GM12878 (cell line): Measurements from ENCODE around the gene ATXN2. TPM values are rescaled to one million over a fixed set of nuclear protein-coding genes. Genes with fewer than 3 reads are reported as not detected.

ENCODE experiments used
- ATAC-seq: fragments of 200-7000 bp; cut with Tn5 transposase; 3 replicates; pipeline ENCODE4 v1.9.1; 2020; ENCODE audit warnings: mild to moderate bottlenecking, moderate library complexity
- BruUV-seq: library from RNA; stranded (reverse); fragments of 400-500 nt; replicated peaks from 2 replicates; lab custom pipeline; 2021; lab: Mats Ljungman, UMichigan
- CTCF ChIA-PET: fragments of 300-600 bp; sonication (Branson Sonifier 250); formaldehyde crosslinking; extraction: SDS; loops from one replicate; lab custom pipeline; 2021; ENCODE audit warnings: inconsistent platforms; lab: Yijun Ruan, JAX
- POLR2A ChIA-PET: fragments of 350-600 bp; formaldehyde crosslinking; extraction: SDS; loops from one replicate; lab custom pipeline; 2021; ENCODE audit warnings: inconsistent platforms; lab: Charles Lee
- RAD21 ChIA-PET: fragments of 300-600 bp; sonication (Branson Sonifier 250); formaldehyde crosslinking; loops from one replicate; lab custom pipeline; 2023; ENCODE audit warnings: antibody characterized with exemption; ENCODE audit not compliant: unreplicated experiment; lab: Charles Lee
- SMC1A ChIA-PET: fragments of 300-600 bp; sonication (Branson Sonifier 250); formaldehyde crosslinking; loops from one replicate; lab custom pipeline; 2023; ENCODE audit not compliant: unreplicated experiment, uncharacterized antibody; lab: Charles Lee
- DNase-seq: peaks from one replicate; pipeline ENCODE4 v3.0.0-alpha.2; 2011; ENCODE audit warnings: low read depth, low spot score
- FAIRE-seq: peaks from 3 replicates; lab custom pipeline; 2011; peaks lifted over from hg19 to GRCh38; lab: Jason Lieb, UNC
- H2AFZ ChIP-seq: 2 replicates; pipeline ENCODE4 v1.6.0; 2011; ENCODE audit warnings: low read depth, low read length, control low read depth; ENCODE audit not compliant: control insufficient read depth
- H3K27ac ChIP-seq: 2 replicates; pipeline ENCODE4 v1.5.1; 2011; ENCODE audit warnings: control low read depth; ENCODE audit not compliant: control insufficient read depth, insufficient read depth
- H3K27me3 ChIP-seq, 2 experiments: replicated peaks in 1 of 2; 2 replicates each; pipeline versions ENCODE4 v1.6.0 to v1.6.1; 2011; ENCODE audit warnings: low read length in 1 of 2; ENCODE audit not compliant: control insufficient read depth in 2 of 2, insufficient read depth in 2 of 2
- H3K36me3 ChIP-seq, 2 experiments: 2 replicates each; pipeline ENCODE4 v1.5.1; 2011; ENCODE audit warnings: low read length in 1 of 2; ENCODE audit not compliant: control insufficient read depth in 2 of 2, insufficient read depth in 2 of 2
- H3K4me1 ChIP-seq: 2 replicates; pipeline ENCODE4 v1.6.1; 2011; ENCODE audit warnings: mild to moderate bottlenecking, low read length, moderate library complexity, mixed read lengths; ENCODE audit not compliant: control insufficient read depth, insufficient read depth
- H3K4me2 ChIP-seq: 2 replicates; pipeline ENCODE4 v1.6.0; 2011; ENCODE audit warnings: control low read depth; ENCODE audit not compliant: control insufficient read depth, insufficient read depth
- H3K4me3 ChIP-seq: fragments of 200-600 bp; sonication (generic); 2 replicates; pipeline ENCODE4 v1.5.1; 2016
- H3K79me2 ChIP-seq: 2 replicates; pipeline ENCODE4 v1.6.0; 2011; ENCODE audit warnings: low read length; ENCODE audit not compliant: control insufficient read depth, insufficient read depth
- H3K9ac ChIP-seq: 2 replicates; pipeline ENCODE4 v1.8.0; 2011; ENCODE audit warnings: low read length, control low read depth, mixed read lengths; ENCODE audit not compliant: control insufficient read depth, insufficient read depth
- H3K9me3 ChIP-seq: replicated peaks from 3 replicates; pipeline ENCODE4 v1.5.1; 2011; ENCODE audit warnings: mild to moderate bottlenecking, low read length; ENCODE audit not compliant: control insufficient read depth, insufficient read depth
- H4K20me1 ChIP-seq: 2 replicates; pipeline ENCODE4 v1.6.0; 2011; ENCODE audit not compliant: control insufficient read depth, insufficient read depth
- ATF7 ChIP-seq: fragments of 450-650 bp; IDR thresholded peaks from 2 replicates; pipeline ENCODE4 v1.6.1; 2016; ENCODE audit warnings: low read depth, mild to moderate bottlenecking
- EP300 ChIP-seq, 2 experiments: fragments of 150-350 bp in 1 of 2; IDR thresholded peaks; 2 replicates each; pipeline ENCODE4 v1.6.1; 2011 to 2012; ENCODE audit warnings: low read depth in 2 of 2, low read length in 2 of 2, borderline replicate concordance in 1 of 2, improper control_type of control experiment in 1 of 2, inconsistent platforms in 1 of 2; ENCODE audit not compliant: control insufficient read depth in 1 of 2
- ETV6 ChIP-seq, 2 experiments: fragments of 450-650 bp in 1 of 2; IDR thresholded peaks in 1 of 2; conservative IDR thresholded peaks in 1 of 2; 2 replicates each; pipeline ENCODE4 v1.6.1; 2014; ENCODE audit warnings: antibody characterized with exemption in 1 of 2, borderline replicate concordance in 1 of 2, low read depth in 1 of 2, mild to moderate bottlenecking in 1 of 2, moderate library complexity in 1 of 2
- KDM1A ChIP-seq: fragments of 200-600 bp; sonication (generic); IDR thresholded peaks from 2 replicates; pipeline ENCODE4 v1.6.1; 2016; ENCODE audit warnings: borderline replicate concordance
- LARP7 ChIP-seq: fragments of 450-650 bp; IDR thresholded peaks from 2 replicates; pipeline ENCODE4 v1.6.1; 2017; ENCODE audit warnings: mild to moderate bottlenecking
- NFYA ChIP-seq: IDR thresholded peaks from 2 replicates; pipeline ENCODE4 v1.6.1; 2011; ENCODE audit warnings: low read depth, mild to moderate bottlenecking, low read length, improper control_type of control experiment, borderline replicate concordance
- NR2C1 ChIP-seq: fragments of 450-650 bp; IDR thresholded peaks from 2 replicates; pipeline ENCODE4 v1.6.1; 2017; ENCODE audit warnings: antibody characterized with exemption, mild to moderate bottlenecking, moderate library complexity
- PAX8 ChIP-seq: fragments of 450-650 bp; IDR thresholded peaks from 2 replicates; pipeline ENCODE4 v1.6.1; 2017; ENCODE audit warnings: mild to moderate bottlenecking, moderate library complexity
- POU2F2 ChIP-seq: IDR thresholded peaks from 3 replicates; pipeline ENCODE4 v1.6.1; 2011; ENCODE audit warnings: low read depth, mild to moderate bottlenecking, low read length, borderline replicate concordance
- SIN3A ChIP-seq: IDR thresholded peaks from 2 replicates; pipeline ENCODE4 v1.6.1; 2012; ENCODE audit warnings: low read depth, low read length, improper control_type of control experiment
- SUZ12 ChIP-seq: fragments of 200-600 bp; sonication (generic); IDR thresholded peaks from one replicate; pipeline ENCODE4 v1.6.1; 2018; ENCODE audit warnings: antibody characterized with exemption, mild to moderate bottlenecking; ENCODE audit not compliant: unreplicated experiment
- TCF12 ChIP-seq: IDR thresholded peaks from 2 replicates; pipeline ENCODE4 v1.6.1; 2011; ENCODE audit warnings: low read depth, mild to moderate bottlenecking, low read length
- YBX1 ChIP-seq: fragments of 450-650 bp; IDR thresholded peaks from 2 replicates; pipeline ENCODE4 v1.6.1; 2016; ENCODE audit warnings: antibody characterized with exemption
- ZNF622 ChIP-seq: fragments of 450-650 bp; IDR thresholded peaks from 2 replicates; pipeline ENCODE4 v1.6.1; 2017; ENCODE audit warnings: mild to moderate bottlenecking, inconsistent platforms
- WGBS: methylation state at CpG from one replicate; pipeline ENCODE4 v1.1.6; 2016; ENCODE audit warnings: low lambda C conversion rate; ENCODE audit not compliant: insufficient replicate concordance, insufficient coverage; ENCODE audit errors: missing lambda C conversion rate; 5-methylcytosine and 5-hydroxymethylcytosine counted together
- in situ Hi-C: fragments of 300-500 bp; cut with MboI; formaldehyde crosslinking; loops from 9 replicates; pipeline ENCODE4 v1.14.3; 2018; ENCODE audit warnings: mixed read lengths
- intact Hi-C: fragments of 100-400 bp; cut with micrococcal nuclease; formaldehyde crosslinking; loops from one replicate; pipeline ENCODE4 v1.14.2; 2022; ENCODE audit not compliant: unreplicated experiment
- polyA plus RNA-seq, 11 experiments: library from polyadenylated mRNA; depleted of rRNA in 4 of 11; unstranded in 6 of 11; stranded (reverse) in 5 of 11; fragments of >200 nt; fragmentation: Nextera tagmentation in 4 of 11; fragmentation: Illumina TruSeq in 1 of 11; extraction: Ambion mirVana in 4 of 11; extraction: Trizol in 1 of 11; gene quantifications; 1 replicate in 1 of 11; 2 replicates in 10 of 11; pipeline versions ENCODE4 v1.2.1 to v1.2.3, GENCODE V29; 2011 to 2016; ENCODE audit warnings: inconsistent platforms in 2 of 11, missing spikeins in 2 of 11, low read depth in 1 of 11
- total RNA-seq, 4 experiments: library from RNA; depleted of rRNA in 3 of 4; stranded (reverse); fragments of >200 nt in 3 of 4; fragmentation: Illumina TruSeq in 1 of 4; extraction: Trizol in 1 of 4; gene quantifications; 2 replicates each; pipeline versions ENCODE4 v1.2.1 to v1.2.3, GENCODE V29; 2013 to 2021
- TF ChIP-seq, protein P1 (sequence below): fragments of 450-650 bp; IDR thresholded peaks from 2 replicates; pipeline ENCODE4 v1.6.1; 2017; ENCODE audit warnings: low read depth, mild to moderate bottlenecking, moderate library complexity
- TF ChIP-seq, protein P2 (sequence below): fragments of 150-350 bp; IDR thresholded peaks from 2 replicates; pipeline ENCODE4 v1.6.1; 2014; ENCODE audit warnings: mild to moderate bottlenecking, low read depth, low read length

Gene ATXN2
- total and polyA plus RNA-seq, 10 of the 15 experiments (the other 5 are each of a cell fraction or from before 2014, with no cell fraction given) = 8.8 to 31.5 (median 19.0) TPM

DNA sequence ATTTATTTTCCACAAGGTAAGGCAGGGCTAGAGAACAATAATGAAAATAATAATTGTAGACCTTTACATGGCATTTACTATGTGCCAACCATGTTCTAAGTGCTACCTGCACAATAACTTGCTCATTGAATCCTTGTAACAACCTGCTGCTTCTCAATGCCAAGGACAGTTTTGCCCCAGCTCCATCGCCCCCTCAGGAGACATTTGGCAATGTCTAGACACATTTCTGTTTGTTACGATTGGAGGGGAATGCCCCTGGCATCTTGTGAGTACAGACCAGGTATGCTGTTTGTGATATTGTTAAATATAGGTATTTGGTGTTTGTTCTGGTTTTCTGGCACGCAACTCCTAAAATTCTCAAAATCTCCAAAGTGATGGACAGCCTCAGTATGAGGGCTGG, 8.1 kb upstream of the ATXN2 start:
- H4K20me1 ChIP-seq = no peaks in the 10 kb centered on the region
- no peak overlapping the region for H3K4me3 ChIP-seq
- RAD21 ChIA-PET = no interaction called here
- no peak for FAIRE-seq
- POLR2A ChIA-PET = no interaction called here
- H3K27me3 ChIP-seq = no peaks in the 10 kb centered on the region
- intact Hi-C loops = no loop called here
- no peak for DNase-seq
- in situ Hi-C loops = no loop called here
- BruUV-seq = no TSS peak
- WGBS = 19% methylated on average over 3 of the region's 3 CpGs
- H3K27ac ChIP-seq = no peak overlapping the region
- no peaks in the 10 kb centered on the region for H3K79me2 ChIP-seq
- H3K9ac ChIP-seq = no peak overlapping the region
- CTCF ChIA-PET = no interaction called here
- no peaks in the 10 kb centered on the region for H3K9me3 ChIP-seq
- ATAC-seq = peak; percentile 58; the same call in 2 of the 3 replicates
- TF ChIP-seq ATF7 = no peak
- no peak for TF ChIP-seq SIN3A
- no peak overlapping the region for H2AFZ ChIP-seq
- SMC1A ChIA-PET = interaction anchor here (1.8 kb wide), 1 partner anchor 12 kb away, joined by 4 read pairs; no protein-coding TSS in a partner anchor
- H3K4me2 ChIP-seq = no peak overlapping the region
- H3K4me1 ChIP-seq = no peaks in the 10 kb centered on the region
- no peaks in the 10 kb centered on the region for H3K36me3 ChIP-seq

DNA sequence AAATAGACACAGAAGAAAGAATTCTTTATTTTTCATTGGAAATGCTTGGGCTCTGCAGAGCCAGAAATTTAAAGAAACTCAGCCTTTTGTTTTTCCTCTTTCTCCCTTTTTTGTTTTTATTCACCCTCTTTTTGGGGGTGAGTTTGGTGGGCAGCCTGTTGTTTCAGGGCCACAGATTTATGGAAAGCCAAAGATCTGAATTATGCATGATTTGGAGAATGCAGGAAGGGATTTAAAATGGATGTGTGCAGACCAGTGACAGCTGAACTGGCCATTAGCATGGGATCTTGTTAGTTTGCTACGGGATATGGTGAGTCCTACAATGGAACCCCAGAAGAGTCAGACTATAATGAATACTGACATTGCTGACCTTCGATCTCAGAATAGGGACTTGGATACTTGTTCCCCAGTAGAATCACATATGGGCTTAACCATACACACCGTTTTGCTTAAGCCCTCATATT, 7.7 kb upstream of the ATXN2 start:
- H4K20me1 ChIP-seq = no peaks in the 10 kb centered on the region
- H3K4me3 ChIP-seq = no peak overlapping the region
- in situ Hi-C loops (no loop called here), intact Hi-C loops (no loop called here)
- no peak overlapping the region for H3K27ac ChIP-seq
- H3K36me3 ChIP-seq = no peaks in the 10 kb centered on the region
- SMC1A ChIA-PET = interaction anchor here (1.8 kb wide), 1 partner anchor 12 kb away, joined by 4 read pairs; no protein-coding TSS in a partner anchor
- no peaks in the 10 kb centered on the region for H3K79me2 ChIP-seq
- no peak overlapping the region for H2AFZ ChIP-seq
- POLR2A ChIA-PET = no interaction called here
- ATAC-seq = no peak
- RAD21 ChIA-PET = no interaction called here
- no peaks in the 10 kb centered on the region for H3K4me1 ChIP-seq
- H3K4me2 ChIP-seq = no peak overlapping the region
- no peaks in the 10 kb centered on the region for H3K27me3 ChIP-seq
- 93% methylated on average over 3 of the region's 3 CpGs for WGBS
- BruUV-seq = no TSS peak
- no peak for DNase-seq
- H3K9me3 ChIP-seq = no peaks in the 10 kb centered on the region
- no peak overlapping the region for H3K9ac ChIP-seq
- FAIRE-seq = peak; percentile 7
- CTCF ChIA-PET = no interaction called here
- TF ChIP-seq ZNF622 (no peak), NFYA (no peak), LARP7 (no peak), KDM1A (no peak), TCF12 (no peak), ETV6 (conservative IDR thresholded peaks at IDR 0.05 in 1 of 2, IDR thresholded peaks at IDR 0.05 in 1 of 2; ENCODE audit: borderline replicate concordance in 1 of 2, low read depth in 1 of 2) (no peak), EP300 (IDR thresholded peaks at IDR 0.05; ENCODE audit: borderline replicate concordance in 1 of 2, control insufficient read depth in 1 of 2, low read depth in 2 of 2, low read length in 2 of 2) (no peak), PAX8 (no peak), YBX1 (no peak), NR2C1 (no peak), POU2F2 (no peak), SUZ12 (no peak)
- TF ChIP-seq, protein P1, sequence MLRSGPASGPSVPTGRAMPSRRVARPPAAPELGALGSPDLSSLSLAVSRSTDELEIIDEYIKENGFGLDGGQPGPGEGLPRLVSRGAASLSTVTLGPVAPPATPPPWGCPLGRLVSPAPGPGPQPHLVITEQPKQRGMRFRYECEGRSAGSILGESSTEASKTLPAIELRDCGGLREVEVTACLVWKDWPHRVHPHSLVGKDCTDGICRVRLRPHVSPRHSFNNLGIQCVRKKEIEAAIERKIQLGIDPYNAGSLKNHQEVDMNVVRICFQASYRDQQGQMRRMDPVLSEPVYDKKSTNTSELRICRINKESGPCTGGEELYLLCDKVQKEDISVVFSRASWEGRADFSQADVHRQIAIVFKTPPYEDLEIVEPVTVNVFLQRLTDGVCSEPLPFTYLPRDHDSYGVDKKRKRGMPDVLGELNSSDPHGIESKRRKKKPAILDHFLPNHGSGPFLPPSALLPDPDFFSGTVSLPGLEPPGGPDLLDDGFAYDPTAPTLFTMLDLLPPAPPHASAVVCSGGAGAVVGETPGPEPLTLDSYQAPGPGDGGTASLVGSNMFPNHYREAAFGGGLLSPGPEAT = no peak
- TF ChIP-seq, protein P2, sequence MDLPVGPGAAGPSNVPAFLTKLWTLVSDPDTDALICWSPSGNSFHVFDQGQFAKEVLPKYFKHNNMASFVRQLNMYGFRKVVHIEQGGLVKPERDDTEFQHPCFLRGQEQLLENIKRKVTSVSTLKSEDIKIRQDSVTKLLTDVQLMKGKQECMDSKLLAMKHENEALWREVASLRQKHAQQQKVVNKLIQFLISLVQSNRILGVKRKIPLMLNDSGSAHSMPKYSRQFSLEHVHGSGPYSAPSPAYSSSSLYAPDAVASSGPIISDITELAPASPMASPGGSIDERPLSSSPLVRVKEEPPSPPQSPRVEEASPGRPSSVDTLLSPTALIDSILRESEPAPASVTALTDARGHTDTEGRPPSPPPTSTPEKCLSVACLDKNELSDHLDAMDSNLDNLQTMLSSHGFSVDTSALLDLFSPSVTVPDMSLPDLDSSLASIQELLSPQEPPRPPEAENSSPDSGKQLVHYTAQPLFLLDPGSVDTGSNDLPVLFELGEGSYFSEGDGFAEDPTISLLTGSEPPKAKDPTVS = no peak
